Measurements from ENCODE around the gene SSTR5. TPM values are rescaled to one million over a fixed set of nuclear protein-coding genes. Genes with fewer than 3 reads are reported as not detected.

The SSTR5 gene
- total and polyA plus RNA-seq, 2 donors (not counting 1 experiment from before 2014, with no cell fraction given): not detected

- no peak overlapping the region for H3K27ac ChIP-seq (ENCODE audit: low read length in 2 of 2)
Observed at GRCh38 chr16:1044460-1045309, 27.9 kb upstream of the SSTR5 start.

More at GRCh38 chr16:1044460-1045309, 27.9 kb upstream of the SSTR5 start:
- Mint-ChIP-seq H3K9me3 (ENCODE audit: insufficient read depth) (no peaks in the 10 kb centered on the region), H3K27ac (no peak overlapping the region), H3K4me3 (no peak overlapping the region), H3K4me1 (no peaks in the 10 kb centered on the region), H3K27me3 (peaks cover 8% of the 10 kb centered on the region)
- TF ChIP-seq, protein P1, sequence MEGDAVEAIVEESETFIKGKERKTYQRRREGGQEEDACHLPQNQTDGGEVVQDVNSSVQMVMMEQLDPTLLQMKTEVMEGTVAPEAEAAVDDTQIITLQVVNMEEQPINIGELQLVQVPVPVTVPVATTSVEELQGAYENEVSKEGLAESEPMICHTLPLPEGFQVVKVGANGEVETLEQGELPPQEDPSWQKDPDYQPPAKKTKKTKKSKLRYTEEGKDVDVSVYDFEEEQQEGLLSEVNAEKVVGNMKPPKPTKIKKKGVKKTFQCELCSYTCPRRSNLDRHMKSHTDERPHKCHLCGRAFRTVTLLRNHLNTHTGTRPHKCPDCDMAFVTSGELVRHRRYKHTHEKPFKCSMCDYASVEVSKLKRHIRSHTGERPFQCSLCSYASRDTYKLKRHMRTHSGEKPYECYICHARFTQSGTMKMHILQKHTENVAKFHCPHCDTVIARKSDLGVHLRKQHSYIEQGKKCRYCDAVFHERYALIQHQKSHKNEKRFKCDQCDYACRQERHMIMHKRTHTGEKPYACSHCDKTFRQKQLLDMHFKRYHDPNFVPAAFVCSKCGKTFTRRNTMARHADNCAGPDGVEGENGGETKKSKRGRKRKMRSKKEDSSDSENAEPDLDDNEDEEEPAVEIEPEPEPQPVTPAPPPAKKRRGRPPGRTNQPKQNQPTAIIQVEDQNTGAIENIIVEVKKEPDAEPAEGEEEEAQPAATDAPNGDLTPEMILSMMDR (IDR thresholded peaks at IDR 0.05): no peak
- TF ChIP-seq EZH2 (IDR thresholded peaks at IDR 0.05; ENCODE audit: borderline replicate concordance, insufficient read depth, low read depth, low read length, poor library complexity, severe bottlenecking): no peak
- intact Hi-C loops (cut with micrococcal nuclease): no loop called here
- no peak overlapping the region for H3K4me3 ChIP-seq (ENCODE audit: control extremely low read depth in 1 of 5, extremely low read depth in 1 of 5, insufficient read depth in 1 of 5, low read depth in 2 of 5, low read length in 4 of 5)
- H4K20me1 ChIP-seq (ENCODE audit: control insufficient read depth, insufficient read depth, low read length, poor library complexity, severe bottlenecking): no peaks in the 10 kb centered on the region
- H3K9me3 ChIP-seq (ENCODE audit: control extremely low read depth in 1 of 3, control insufficient read depth in 2 of 3, insufficient read depth in 1 of 3, low read length in 2 of 3): peaks cover 0 to 15% (median 0%) of the 10 kb centered on the region in 3 donors
- no peak overlapping the region for H3K4me2 ChIP-seq (replicated peaks; ENCODE audit: low read depth, low read length, poor library complexity, severe bottlenecking)
- no peak for DNase-seq
- POLR2A ChIA-PET: interaction anchor here (0.7 kb wide), 1 partner anchor 257 kb away, joined by 3 read pairs; the partner anchor contains the start of gene RPUSD1
- H3K27me3 ChIP-seq (replicated peaks in 1 of 4; ENCODE audit: control extremely low read depth in 1 of 4, control insufficient read depth in 3 of 4, insufficient read depth in 4 of 4, low read length in 3 of 4): no peaks in the 10 kb centered on the region
- WGBS (ENCODE audit: insufficient coverage): 81% methylated on average over 41 of the region's 43 CpGs
- no peak overlapping the region for H3K9ac ChIP-seq (ENCODE audit: low read length)
- H2AFZ ChIP-seq (ENCODE audit: insufficient read depth, low read depth, low read length, poor library complexity, severe bottlenecking): no peak overlapping the region
- no peaks in the 10 kb centered on the region for H3K79me2 ChIP-seq (ENCODE audit: control insufficient read depth, insufficient read depth, low read length)
- no peaks in the 10 kb centered on the region for H3K4me1 ChIP-seq (ENCODE audit: control insufficient read depth in 2 of 2, insufficient read depth in 2 of 2, low read length in 2 of 2)
- no peak for ATAC-seq (ENCODE audit: low read depth)
- no peaks in the 10 kb centered on the region for H3K36me3 ChIP-seq (replicated peaks in 1 of 2; ENCODE audit: control extremely low read depth in 1 of 2, control insufficient read depth in 1 of 2, extremely low read depth in 1 of 2, insufficient read depth in 2 of 2, low read length in 1 of 2)
- CTCF ChIA-PET: no interaction called here

Measured in B cell (primary cell).